ENCODE data around the gene ADGRG3.

DNA sequence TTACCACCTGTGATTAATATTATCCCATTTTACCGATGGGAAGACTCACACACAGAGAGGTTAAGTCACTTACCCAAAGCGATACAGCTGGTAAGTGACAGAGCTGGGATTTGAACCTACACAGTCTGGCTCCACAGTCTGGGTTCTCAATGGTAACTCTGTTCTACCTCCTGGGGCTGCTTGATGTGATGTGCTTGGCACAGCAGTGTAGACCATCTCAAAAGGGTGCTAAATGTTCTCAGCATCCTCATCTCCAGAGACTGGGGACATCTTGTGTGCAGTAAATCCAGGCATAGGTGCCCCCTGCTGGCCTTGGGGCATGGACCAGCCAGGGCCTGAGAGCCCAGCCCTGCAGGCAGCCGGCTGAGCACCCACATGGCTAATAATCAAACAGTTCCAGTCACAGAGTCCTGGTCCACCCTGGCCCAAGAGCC, 52.1 kb downstream of the ADGRG3 start:
- no peak for TF ChIP-seq EZH2 (IDR thresholded peaks at IDR 0.05; ENCODE audit: low read length)
- TF ChIP-seq, protein P1, sequence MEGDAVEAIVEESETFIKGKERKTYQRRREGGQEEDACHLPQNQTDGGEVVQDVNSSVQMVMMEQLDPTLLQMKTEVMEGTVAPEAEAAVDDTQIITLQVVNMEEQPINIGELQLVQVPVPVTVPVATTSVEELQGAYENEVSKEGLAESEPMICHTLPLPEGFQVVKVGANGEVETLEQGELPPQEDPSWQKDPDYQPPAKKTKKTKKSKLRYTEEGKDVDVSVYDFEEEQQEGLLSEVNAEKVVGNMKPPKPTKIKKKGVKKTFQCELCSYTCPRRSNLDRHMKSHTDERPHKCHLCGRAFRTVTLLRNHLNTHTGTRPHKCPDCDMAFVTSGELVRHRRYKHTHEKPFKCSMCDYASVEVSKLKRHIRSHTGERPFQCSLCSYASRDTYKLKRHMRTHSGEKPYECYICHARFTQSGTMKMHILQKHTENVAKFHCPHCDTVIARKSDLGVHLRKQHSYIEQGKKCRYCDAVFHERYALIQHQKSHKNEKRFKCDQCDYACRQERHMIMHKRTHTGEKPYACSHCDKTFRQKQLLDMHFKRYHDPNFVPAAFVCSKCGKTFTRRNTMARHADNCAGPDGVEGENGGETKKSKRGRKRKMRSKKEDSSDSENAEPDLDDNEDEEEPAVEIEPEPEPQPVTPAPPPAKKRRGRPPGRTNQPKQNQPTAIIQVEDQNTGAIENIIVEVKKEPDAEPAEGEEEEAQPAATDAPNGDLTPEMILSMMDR (optimal IDR thresholded peaks at IDR 0.05 in 1 of 3, IDR thresholded peaks at IDR 0.05 in 1 of 3, conservative IDR thresholded peaks at IDR 0.05 in 1 of 3; ENCODE audit: extremely low read depth in 1 of 3, insufficient read depth in 2 of 3, low read length in 3 of 3), result peak; percentile 50 to 77 (median 55)
